Retinal pigment epithelial cell (primary cell): ENCODE measurements around the gene TOE1.

Source experiments
- DNase-seq: peaks from one replicate; pipeline ENCODE4 v3.0.0-alpha.2; 2010; ENCODE audit warnings: low read depth
- H3K4me3 ChIP-seq: 2 replicates; pipeline ENCODE4 v1.5.1; 2011; ENCODE audit warnings: mild to moderate bottlenecking, low read length, control low read depth, moderate library complexity
- TF ChIP-seq, protein P1 (sequence below): conservative IDR thresholded peaks from 2 replicates; pipeline ENCODE4 v1.5.1; 2011; ENCODE audit warnings: low read depth, low read length, control low read depth, inconsistent platforms

Gene TOE1

DNA sequence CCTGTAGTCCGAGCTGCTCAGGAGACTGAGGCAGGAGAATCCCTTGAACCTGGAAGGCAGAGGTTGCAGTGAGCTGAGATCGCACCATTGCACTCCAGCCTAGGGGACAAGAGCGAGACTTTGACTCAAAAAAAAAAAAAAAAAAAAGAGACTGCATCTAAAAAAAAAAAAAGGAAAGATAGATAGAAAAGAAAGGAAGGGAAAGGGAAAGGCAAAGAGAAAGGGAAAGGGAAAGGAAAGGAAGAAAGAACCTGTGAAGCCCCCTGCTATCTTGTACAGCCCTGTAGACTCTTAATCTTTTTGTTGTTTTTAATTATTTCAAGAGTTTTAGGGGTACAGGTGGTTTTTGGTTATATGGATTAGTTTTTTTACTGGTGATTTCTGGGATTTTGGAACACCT lies 46.2 kb downstream of the TOE1 start:
- no peak for DNase-seq
- TF ChIP-seq, protein P1, sequence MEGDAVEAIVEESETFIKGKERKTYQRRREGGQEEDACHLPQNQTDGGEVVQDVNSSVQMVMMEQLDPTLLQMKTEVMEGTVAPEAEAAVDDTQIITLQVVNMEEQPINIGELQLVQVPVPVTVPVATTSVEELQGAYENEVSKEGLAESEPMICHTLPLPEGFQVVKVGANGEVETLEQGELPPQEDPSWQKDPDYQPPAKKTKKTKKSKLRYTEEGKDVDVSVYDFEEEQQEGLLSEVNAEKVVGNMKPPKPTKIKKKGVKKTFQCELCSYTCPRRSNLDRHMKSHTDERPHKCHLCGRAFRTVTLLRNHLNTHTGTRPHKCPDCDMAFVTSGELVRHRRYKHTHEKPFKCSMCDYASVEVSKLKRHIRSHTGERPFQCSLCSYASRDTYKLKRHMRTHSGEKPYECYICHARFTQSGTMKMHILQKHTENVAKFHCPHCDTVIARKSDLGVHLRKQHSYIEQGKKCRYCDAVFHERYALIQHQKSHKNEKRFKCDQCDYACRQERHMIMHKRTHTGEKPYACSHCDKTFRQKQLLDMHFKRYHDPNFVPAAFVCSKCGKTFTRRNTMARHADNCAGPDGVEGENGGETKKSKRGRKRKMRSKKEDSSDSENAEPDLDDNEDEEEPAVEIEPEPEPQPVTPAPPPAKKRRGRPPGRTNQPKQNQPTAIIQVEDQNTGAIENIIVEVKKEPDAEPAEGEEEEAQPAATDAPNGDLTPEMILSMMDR: no peak

More for the DNA sequence above, 46.2 kb downstream of the TOE1 start:
- H3K4me3 ChIP-seq: no peak overlapping the region
